SH-SY5Y (cell line): ENCODE data around the gene KIF19.

Experiments
- GATA2 ChIP-seq: IDR thresholded peaks from 2 replicates; pipeline ENCODE4 v1.6.1; 2011; ENCODE audit warnings: mild to moderate bottlenecking, low read depth, low read length
- GATA3 ChIP-seq: IDR thresholded peaks from 2 replicates; pipeline ENCODE4 v1.6.1; 2011; ENCODE audit warnings: low read depth, mild to moderate bottlenecking, low read length, moderate library complexity

GRCh38 chr17:74387365-74388218 is 61.6 kb downstream of the KIF19 start:
- TF ChIP-seq GATA3 = no peak
- TF ChIP-seq GATA2 = no peak
